ENCODE data around the gene WNT7A.

Gene WNT7A

GRCh38 chr3:13851091-13851849 lies 28.6 kb downstream of the WNT7A start:
- in situ Hi-C loops (cut with HindIII; ENCODE audit: low sequenced_read_pairs): no loop called here

DNA sequence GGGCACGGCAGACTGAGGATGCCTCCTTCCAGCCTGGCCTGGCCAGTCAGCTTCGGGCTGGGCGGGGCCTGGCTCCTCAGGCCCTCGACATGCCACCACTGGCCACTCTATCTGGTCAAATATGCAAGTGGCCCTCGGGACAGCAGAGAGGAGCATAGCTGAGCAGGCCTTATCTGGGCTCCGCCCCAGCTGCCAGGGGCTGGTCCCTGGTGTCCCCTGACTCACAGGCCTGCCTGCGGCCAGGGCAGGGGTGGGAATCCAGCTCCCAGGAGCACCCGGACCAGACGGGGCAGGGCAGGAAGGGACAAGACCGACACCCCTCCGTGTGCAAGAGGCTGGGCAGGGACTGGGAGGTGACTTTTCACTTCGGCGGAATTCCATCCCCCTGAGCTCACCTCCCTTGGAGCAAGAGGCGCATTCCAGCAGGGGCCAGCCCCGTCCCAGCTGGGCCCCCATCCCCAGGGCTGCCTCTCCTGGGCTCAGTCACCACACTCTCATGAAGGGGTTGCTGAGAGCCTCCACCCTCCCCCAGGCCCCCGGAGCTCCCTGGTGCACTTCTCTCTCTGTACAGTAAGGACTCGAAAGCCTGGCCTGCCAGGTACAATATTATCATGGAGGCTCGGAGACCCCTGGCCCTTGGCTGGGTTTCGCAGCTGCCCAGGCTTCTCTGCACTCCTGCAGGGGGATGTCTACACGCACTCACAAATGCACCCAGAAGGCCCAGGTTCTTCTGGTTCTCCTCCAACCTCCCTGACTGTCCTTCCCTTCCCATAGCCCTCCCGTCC lies 29.5 kb downstream of the WNT7A start:
- in situ Hi-C loops (cut with HindIII; ENCODE audit: low sequenced_read_pairs): no loop called here

- in situ Hi-C loops (cut with HindIII; ENCODE audit: low sequenced_read_pairs): loop anchor here (10.0 kb wide), 2 partner anchors 94 to 164 kb away; no protein-coding TSS in a partner anchor
These were observed 30.9 kb downstream of the WNT7A start for GRCh38 chr3:13849018-13849417.

DNA sequence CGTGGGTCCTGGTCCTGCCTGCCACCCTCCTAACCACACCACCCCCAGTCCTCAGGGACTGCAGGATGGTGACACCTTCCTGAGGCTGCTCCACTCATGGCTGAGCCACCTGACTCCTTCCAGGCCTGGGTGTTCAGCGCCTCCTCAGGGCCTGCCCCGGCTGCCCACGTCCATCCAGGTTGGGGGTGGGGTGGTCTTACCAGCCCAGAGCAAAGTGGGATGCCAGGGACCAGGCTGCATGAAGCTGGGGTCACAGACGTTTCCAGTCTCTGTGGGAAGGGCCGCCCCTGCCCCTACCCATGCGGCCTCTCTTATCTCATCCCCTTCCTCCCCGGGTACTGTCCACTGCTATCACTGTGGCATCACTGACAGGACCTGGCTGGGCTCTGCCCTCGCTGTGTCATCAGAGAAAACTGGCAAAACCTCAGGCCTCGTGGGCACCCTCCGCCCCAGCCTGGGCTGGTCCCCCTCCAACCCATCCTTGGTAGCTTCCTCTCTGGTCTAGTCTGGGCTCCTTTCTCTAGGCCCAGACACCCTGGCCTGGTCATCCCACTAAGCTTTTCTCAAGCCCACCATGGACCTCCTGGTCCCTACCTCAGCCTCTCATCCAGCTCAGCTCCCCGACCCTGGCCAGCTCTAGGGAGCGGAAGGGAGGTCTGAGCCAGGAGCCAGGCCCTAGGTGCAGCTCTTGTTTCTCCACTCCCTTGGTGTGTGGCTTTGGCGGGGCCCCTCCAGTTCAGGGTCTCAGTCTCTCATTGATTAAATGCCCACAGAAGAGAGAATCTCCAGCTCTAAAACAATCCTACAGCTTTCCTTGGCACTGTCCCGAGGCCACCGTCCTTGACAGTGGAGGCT lies 32.9 kb downstream of the WNT7A start:
- in situ Hi-C loops (cut with HindIII; ENCODE audit: low sequenced_read_pairs): loop anchor here (10.0 kb wide), 2 partner anchors 92 to 162 kb away; no protein-coding TSS in a partner anchor

DNA sequence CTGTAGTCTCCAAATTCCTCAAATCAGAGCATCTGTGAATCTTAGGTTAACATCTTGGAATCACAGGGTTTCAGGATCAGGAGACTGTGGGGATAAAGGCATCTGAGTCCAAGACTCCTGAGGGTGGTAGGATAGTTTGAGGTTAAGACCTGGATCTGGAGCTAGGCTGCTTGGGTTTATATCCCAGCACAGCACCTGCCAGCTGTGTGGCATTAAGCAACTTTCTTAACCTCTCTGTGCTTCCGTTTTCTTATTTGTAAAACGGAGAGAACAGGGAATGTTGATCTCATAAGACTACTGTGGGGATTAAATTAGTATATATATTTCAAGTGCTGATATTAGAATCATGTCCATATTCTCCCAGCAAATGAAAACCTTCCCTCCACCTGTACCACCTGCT lies 33.6 kb downstream of the WNT7A start:
- in situ Hi-C loops (cut with HindIII; ENCODE audit: low sequenced_read_pairs): loop anchor here (10.0 kb wide), 2 partner anchors 91 to 161 kb away; no protein-coding TSS in a partner anchor

DNA sequence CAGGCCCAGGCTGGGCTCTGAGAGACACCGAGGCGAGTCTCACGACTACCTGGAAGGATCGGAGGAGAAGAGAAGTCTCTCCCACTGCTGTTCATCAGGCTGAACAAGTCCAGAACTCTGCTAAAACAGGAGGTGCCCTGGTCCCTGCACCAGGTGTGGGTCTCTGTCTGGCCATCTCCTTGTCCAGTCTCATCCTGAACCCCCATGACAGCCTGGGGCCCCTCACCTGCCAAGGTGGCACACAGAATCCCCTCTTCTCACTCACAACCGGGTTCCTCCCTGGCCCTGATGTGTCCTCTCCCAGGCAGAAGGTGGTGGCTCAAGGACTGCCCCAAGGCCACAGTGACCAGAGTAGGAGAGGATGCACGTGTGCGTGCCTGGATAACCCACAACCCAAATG lies 34.1 kb downstream of the WNT7A start:
- in situ Hi-C loops (cut with HindIII; ENCODE audit: low sequenced_read_pairs): loop anchor here (10.0 kb wide), 2 partner anchors 91 to 161 kb away; no protein-coding TSS in a partner anchor

GRCh38 chr3:13844911-13845310 lies 35.0 kb downstream of the WNT7A start:
- in situ Hi-C loops (cut with HindIII; ENCODE audit: low sequenced_read_pairs): loop anchor here (10.0 kb wide), 2 partner anchors 90 to 160 kb away; no protein-coding TSS in a partner anchor

GRCh38 chr3:13844286-13844685 lies 35.6 kb downstream of the WNT7A start:
- in situ Hi-C loops (cut with HindIII; ENCODE audit: low sequenced_read_pairs): loop anchor here (10.0 kb wide), 2 partner anchors 89 to 159 kb away; no protein-coding TSS in a partner anchor

DNA sequence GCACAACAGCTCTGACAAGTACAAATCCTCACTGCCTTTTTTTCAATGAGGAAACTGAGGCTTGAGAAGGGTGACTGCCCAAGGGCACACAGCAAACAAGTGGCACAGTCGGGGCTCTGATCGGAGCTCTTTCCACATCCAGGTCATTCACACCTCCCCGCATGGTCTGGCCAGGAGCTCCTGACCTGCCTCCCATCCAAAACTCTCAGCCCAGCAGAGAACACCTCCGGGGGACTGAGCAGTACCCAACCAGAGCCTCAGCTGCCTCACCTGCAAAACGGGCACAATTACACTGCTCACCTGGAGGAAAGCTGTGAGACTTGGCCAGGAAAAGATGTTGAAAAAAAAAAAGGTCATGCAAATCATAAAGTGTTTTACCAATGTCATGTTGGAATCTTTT lies 36.5 kb downstream of the WNT7A start:
- in situ Hi-C loops (cut with HindIII; ENCODE audit: low sequenced_read_pairs): loop anchor here (10.0 kb wide), 2 partner anchors 89 to 159 kb away; no protein-coding TSS in a partner anchor

GRCh38 chr3:13842226-13842625 lies 37.6 kb downstream of the WNT7A start:
- in situ Hi-C loops (cut with HindIII; ENCODE audit: low sequenced_read_pairs): loop anchor here (10.0 kb wide), 2 partner anchors 87 to 157 kb away; no protein-coding TSS in a partner anchor

DNA sequence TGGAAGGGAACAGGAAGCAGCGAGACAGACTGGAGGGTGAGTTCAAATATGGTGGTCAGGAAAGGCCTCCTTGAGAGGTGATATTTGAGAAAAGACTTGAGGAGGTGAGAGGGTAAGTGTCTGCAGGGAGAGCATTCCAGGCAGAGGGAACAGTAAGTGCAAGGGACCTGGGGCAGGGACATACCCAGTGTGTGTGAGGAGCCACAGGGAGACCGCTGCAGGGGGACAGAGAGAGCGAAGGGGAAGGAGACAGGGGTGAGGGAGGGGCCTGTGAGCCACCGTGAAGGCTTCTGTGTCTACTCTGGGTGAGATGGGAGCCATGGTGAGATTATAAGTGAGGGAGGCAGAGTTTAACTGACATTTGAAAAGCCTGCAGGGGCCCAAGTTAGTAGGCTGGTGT lies 38.0 kb downstream of the WNT7A start:
- in situ Hi-C loops (cut with HindIII; ENCODE audit: low sequenced_read_pairs): loop anchor here (10.0 kb wide), 2 partner anchors 87 to 157 kb away; no protein-coding TSS in a partner anchor

GRCh38 chr3:13841141-13841540 lies 38.7 kb downstream of the WNT7A start:
- in situ Hi-C loops (cut with HindIII; ENCODE audit: low sequenced_read_pairs): loop anchor here (10.0 kb wide), 2 partner anchors 86 to 156 kb away; no protein-coding TSS in a partner anchor

DNA sequence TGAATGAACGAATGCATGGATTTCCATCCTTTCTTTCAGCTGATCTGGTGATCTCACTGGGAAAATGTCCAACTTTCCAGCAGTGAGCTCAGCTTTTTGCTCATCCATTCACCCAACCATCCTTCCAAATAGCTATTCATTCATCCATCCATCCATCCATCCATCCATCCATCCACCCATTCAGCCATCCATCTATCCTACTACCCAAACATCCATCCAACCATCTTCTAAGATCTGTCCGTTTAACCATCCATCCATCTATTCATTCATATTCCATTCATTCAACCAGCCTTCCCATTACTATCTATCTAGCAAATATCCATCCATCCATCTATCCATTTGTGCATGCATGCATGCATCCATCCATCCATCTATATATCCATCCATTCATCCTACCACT lies 39.4 kb downstream of the WNT7A start:
- in situ Hi-C loops (cut with HindIII; ENCODE audit: low sequenced_read_pairs): loop anchor here (10.0 kb wide), 2 partner anchors 86 to 156 kb away; no protein-coding TSS in a partner anchor

- in situ Hi-C loops (cut with HindIII; ENCODE audit: low sequenced_read_pairs): loop anchor here (10.0 kb wide), 2 partner anchors 85 to 155 kb away; no protein-coding TSS in a partner anchor
These were observed 40.0 kb downstream of the WNT7A start for GRCh38 chr3:13839726-13840340.

GRCh38 chr3:13839253-13839652 lies 40.6 kb downstream of the WNT7A start:
- in situ Hi-C loops (cut with HindIII; ENCODE audit: low sequenced_read_pairs): no loop called here

GRCh38 chr3:13838421-13838820 lies 41.5 kb downstream of the WNT7A start:
- in situ Hi-C loops (cut with HindIII; ENCODE audit: low sequenced_read_pairs): no loop called here

DNA sequence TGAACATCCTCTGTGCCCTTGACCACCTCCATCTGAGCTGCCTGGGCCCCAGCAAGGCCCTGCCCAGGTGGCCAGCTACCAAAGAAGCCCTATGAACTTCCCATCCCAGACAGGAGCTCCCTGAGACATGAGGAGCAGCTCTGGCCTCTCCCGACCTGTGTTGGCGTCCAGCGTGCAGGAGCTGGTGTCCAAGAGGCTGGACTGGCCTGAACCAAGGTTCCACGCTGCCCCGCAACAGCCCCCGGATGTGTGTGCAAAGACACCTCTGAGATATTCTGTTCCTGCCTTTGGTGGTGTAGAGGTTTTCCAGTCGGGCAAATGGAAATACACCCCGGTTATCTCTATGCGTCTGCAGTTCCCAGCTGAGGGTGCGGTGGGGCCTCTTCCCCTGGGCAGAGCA lies 42.1 kb downstream of the WNT7A start:
- in situ Hi-C loops (cut with HindIII; ENCODE audit: low sequenced_read_pairs): no loop called here

DNA sequence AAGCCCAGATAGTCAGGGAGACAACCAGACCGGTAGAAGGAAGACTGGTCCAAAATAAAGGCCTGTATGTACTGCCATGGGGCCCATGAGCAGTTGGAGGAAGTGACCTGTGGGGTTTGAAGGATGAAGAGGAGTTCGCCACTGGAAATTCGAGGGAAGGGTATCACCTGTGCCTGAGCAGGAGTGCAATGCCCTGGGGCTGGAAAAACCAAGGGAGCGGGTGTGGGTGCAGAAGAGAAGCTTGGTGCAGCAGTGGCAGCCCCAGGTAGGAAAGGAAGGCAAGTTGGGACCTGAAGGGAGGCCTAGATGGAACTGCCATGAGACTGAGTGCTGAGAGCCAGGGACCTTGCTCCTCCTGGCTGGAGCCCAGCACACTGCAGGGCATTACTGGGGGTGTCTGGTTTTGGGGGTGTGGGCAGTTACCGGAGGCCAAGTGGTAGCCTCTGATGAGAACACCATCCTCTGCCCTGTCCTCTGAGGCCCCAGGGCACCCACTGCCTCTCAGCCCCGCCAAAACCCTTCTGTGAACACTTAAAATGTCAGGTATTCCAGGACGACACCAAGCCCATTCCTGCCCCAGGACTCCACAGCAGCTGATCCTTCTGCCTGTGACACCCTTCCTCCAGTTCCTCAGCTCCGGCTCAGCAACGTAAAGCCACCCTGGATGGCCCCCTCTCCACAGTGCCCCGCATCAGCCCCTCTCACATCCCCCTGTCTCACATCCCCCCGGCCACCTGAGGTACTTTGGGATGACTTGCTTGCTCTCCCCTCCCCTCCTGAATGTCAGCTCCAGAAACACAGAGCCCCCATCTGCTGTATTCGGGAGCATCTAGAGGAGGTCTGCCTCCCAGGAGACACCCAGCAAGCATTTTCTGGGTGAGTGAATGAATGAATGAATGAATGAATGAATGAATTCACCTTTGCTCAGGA lies 42.9 kb downstream of the WNT7A start:
- in situ Hi-C loops (cut with HindIII; ENCODE audit: low sequenced_read_pairs): no loop called here

- in situ Hi-C loops (cut with HindIII; ENCODE audit: low sequenced_read_pairs): no loop called here
These were observed 44.6 kb downstream of the WNT7A start for GRCh38 chr3:13835246-13835645.
